ENCODE measurements around the gene RIPK1.
"Not testable (repeated sequence)": the region's sequence is repeated elsewhere in the genome, so short reads cannot be mapped to it uniquely, and the experiment has no call there.

RIPK1 gene

GRCh38 chr6:3147914-3148757, 79.8 kb downstream of the RIPK1 start:
- no peak overlapping the region for H3K27ac Mint-ChIP-seq
- H3K4me1 Mint-ChIP-seq (ENCODE audit: low read depth), result no peaks in the 10 kb centered on the region
- no peaks in the 10 kb centered on the region for H3K27me3 Mint-ChIP-seq

GRCh38 chr6:3151691-3152090, 83.4 kb downstream of the RIPK1 start:
- Mint-ChIP-seq H3K9me3 (no peaks in the 10 kb centered on the region), H3K4me1 (ENCODE audit: low read depth) (peaks cover under 1% of the 10 kb centered on the region), H3K27me3 (peaks cover 10% of the 10 kb centered on the region), H3K4me3 (no peak overlapping the region), H3K36me3 (ENCODE audit: low read depth) (peaks cover 9% of the 10 kb centered on the region), H3K27ac (no peak overlapping the region)

More at GRCh38 chr6:3147914-3148757, 79.8 kb downstream of the RIPK1 start:
- no peak overlapping the region for H3K4me3 Mint-ChIP-seq
- H3K36me3 Mint-ChIP-seq (ENCODE audit: low read depth), result peaks cover 3% of the 10 kb centered on the region
- H3K9me3 Mint-ChIP-seq, result no peaks in the 10 kb centered on the region

- H3K4me3 Mint-ChIP-seq, result no peak overlapping the region
- peaks cover 12% of the 10 kb centered on the region for H3K27me3 Mint-ChIP-seq
Measured at GRCh38 chr6:3152689-3153088, 84.4 kb downstream of the RIPK1 start.

GRCh38 chr6:3155416-3155815, 87.1 kb downstream of the RIPK1 start:
- H3K27me3 Mint-ChIP-seq, result peaks cover 12% of the 10 kb centered on the region
- H3K9me3 Mint-ChIP-seq; H3K27ac Mint-ChIP-seq; H3K36me3 Mint-ChIP-seq (ENCODE audit: low read depth): not testable (repeated sequence)
- H3K4me3 Mint-ChIP-seq, result peak overlapping the region; percentile 45
- H3K4me1 Mint-ChIP-seq (ENCODE audit: low read depth), result peaks cover 14% of the 10 kb centered on the region

More at GRCh38 chr6:3152689-3153088, 84.4 kb downstream of the RIPK1 start:
- no peaks in the 10 kb centered on the region for H3K9me3 Mint-ChIP-seq
- H3K36me3 Mint-ChIP-seq (ENCODE audit: low read depth), result peaks cover 9% of the 10 kb centered on the region
- H3K27ac Mint-ChIP-seq, result no peak overlapping the region
- H3K4me1 Mint-ChIP-seq (ENCODE audit: low read depth), result peaks cover 5% of the 10 kb centered on the region

GRCh38 chr6:3156184-3157130, 88.2 kb downstream of the RIPK1 start:
- Mint-ChIP-seq H3K27ac (peak overlapping the region; percentile 65), H3K4me3 (peak overlapping the region; percentile 87), H3K27me3 (peaks cover 17% of the 10 kb centered on the region), H3K4me1 (ENCODE audit: low read depth) (peaks cover 14% of the 10 kb centered on the region)
- not testable (repeated sequence) for H3K9me3 Mint-ChIP-seq; H3K36me3 Mint-ChIP-seq (ENCODE audit: low read depth)

- Mint-ChIP-seq H3K36me3 (ENCODE audit: low read depth) (peaks cover 9% of the 10 kb centered on the region), H3K9me3 (no peaks in the 10 kb centered on the region), H3K4me1 (ENCODE audit: low read depth) (peaks cover 18% of the 10 kb centered on the region), H3K27me3 (peaks cover 21% of the 10 kb centered on the region), H3K27ac (peak within 1 kb of the TSS; percentile 65), H3K4me3 (peak within 1 kb of the TSS; percentile 87)
Measured at GRCh38 chr6:3157131-3157933, 89.0 kb downstream of the RIPK1 start, which contains the start of gene TUBB2A. TSS of gene TUBB2A (minus strand) at chr6:3157544. CDS start at chr6:3157463, 81 bp downstream.

GRCh38 chr6:3159805-3160781, 91.8 kb downstream of the RIPK1 start:
- H3K27ac Mint-ChIP-seq, result no peak overlapping the region
- peaks cover 27% of the 10 kb centered on the region for H3K27me3 Mint-ChIP-seq
- no peaks in the 10 kb centered on the region for H3K9me3 Mint-ChIP-seq
- H3K36me3 Mint-ChIP-seq (ENCODE audit: low read depth), result no peaks in the 10 kb centered on the region
- H3K4me1 Mint-ChIP-seq (ENCODE audit: low read depth), result peaks cover 35% of the 10 kb centered on the region
- H3K4me3 Mint-ChIP-seq, result no peak overlapping the region

GRCh38 chr6:3162067-3162497, 93.8 kb downstream of the RIPK1 start:
- Mint-ChIP-seq H3K4me3 (peak overlapping the region; percentile 59), H3K36me3 (ENCODE audit: low read depth) (no peaks in the 10 kb centered on the region), H3K9me3 (no peaks in the 10 kb centered on the region), H3K27me3 (peaks cover 15% of the 10 kb centered on the region), H3K27ac (no peak overlapping the region), H3K4me1 (ENCODE audit: low read depth) (peaks cover 35% of the 10 kb centered on the region)

- Mint-ChIP-seq H3K36me3 (ENCODE audit: low read depth) (no peaks in the 10 kb centered on the region), H3K27me3 (peaks cover 15% of the 10 kb centered on the region), H3K4me1 (ENCODE audit: low read depth) (peaks cover 35% of the 10 kb centered on the region), H3K4me3 (peak overlapping the region; percentile 78), H3K27ac (peak overlapping the region; percentile 39), H3K9me3 (no peaks in the 10 kb centered on the region)
Measured at GRCh38 chr6:3162565-3163247, 94.4 kb downstream of the RIPK1 start.

- Mint-ChIP-seq H3K27ac (peak overlapping the region; percentile 39), H3K36me3 (ENCODE audit: low read depth) (no peaks in the 10 kb centered on the region), H3K4me1 (ENCODE audit: low read depth) (peaks cover 33% of the 10 kb centered on the region), H3K9me3 (no peaks in the 10 kb centered on the region), H3K4me3 (peak overlapping the region; percentile 78), H3K27me3 (peaks cover 15% of the 10 kb centered on the region)
Measured at GRCh38 chr6:3163248-3163594, 94.9 kb downstream of the RIPK1 start.

GRCh38 chr6:3164388-3164787, 96.1 kb downstream of the RIPK1 start:
- Mint-ChIP-seq H3K9me3 (no peaks in the 10 kb centered on the region), H3K4me1 (ENCODE audit: low read depth) (peaks cover 31% of the 10 kb centered on the region), H3K27ac (no peak overlapping the region), H3K36me3 (ENCODE audit: low read depth) (no peaks in the 10 kb centered on the region), H3K4me3 (no peak overlapping the region), H3K27me3 (peaks cover 15% of the 10 kb centered on the region)

All from stimulated activated naive CD8-positive, alpha-beta T cell treated with anti-CD3 and anti-CD28 coated beads, Interleukin-15, Interleukin-2, amounts not matched to agents 100 ng/mL and 50 ng/mL, for 24 hours (primary cell).